Measurements from ENCODE around the gene GNB5.
"Not testable (repeated sequence)": the region's sequence is repeated elsewhere in the genome, so short reads cannot be mapped to it uniquely, and the experiment has no call there.

The GNB5 gene

DNA sequence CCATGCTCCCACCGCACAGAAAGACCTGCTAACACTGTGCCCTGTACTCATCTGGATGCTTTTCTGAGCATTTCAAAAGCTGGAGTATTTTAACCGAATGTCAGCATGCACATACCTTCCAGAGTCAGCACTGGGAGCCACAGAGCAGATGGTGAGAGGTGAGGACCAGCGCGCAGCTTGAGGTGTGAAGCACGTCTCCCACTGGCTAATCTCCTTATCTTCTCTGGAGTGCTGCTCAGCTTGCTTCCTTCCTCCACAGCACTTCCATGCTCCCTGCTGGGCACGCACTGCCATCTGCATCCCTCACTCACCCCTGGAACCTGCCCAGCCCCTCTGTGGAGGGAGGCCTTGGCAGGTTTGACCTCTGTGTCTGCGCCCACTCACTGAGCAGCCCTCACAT is at the start of gene GNB5:
TSS of gene GNB5 (minus strand) at position 186 of the 400 bp plus-strand sequence. CDS start 6,716 bp downstream, outside the sequence.
- no peak for DNase-seq (ENCODE audit: low read depth in 2 of 3, low spot score in 2 of 3)

DNA sequence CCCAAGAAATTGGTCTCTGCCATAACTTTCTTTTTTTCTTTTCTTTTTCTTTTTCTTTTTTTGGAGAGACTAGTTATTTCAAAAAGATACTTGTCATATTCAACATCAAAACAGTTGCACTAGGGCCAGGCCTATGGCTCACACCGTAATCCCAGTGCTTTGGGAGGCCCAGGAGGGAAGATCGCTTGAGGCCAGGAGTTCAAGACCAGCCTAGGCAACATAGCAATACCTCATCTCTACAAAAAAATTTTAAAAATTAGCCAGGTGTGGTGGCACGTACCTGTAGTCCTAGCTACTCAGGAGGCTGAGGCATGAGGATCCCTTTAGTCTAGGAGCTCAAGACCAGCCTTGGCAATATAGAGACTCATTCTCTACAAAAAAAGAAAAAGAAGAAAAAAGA is 49.0 kb upstream of the GNB5 start:
- no peak for DNase-seq (ENCODE audit: low read depth in 2 of 3, low spot score in 2 of 3)

DNA sequence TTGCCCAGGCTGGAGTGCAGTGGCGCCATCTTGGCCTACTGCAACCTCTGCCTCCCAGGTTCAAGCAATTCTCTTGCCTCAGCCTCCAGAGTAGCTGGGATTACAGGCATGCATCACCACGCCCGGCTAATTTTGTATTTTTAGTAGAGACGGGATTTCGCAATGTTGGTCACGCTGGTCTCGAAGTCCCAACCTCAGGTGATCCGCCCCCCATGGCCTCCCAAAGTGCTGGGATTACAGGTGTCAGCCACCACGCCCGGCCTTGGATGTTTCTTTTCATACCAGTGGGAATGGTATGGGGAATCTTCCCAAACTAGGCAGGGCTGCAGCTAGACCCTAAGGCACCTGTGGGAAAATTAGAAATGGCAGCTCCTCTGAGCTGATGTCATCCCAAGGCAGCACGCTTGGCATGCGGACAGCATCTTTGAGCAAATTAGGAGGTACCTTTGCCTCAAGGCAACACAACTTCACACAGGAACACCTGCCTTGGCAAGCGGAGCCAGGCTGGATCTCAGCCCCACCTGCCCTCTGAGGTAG is 47.9 kb upstream of the GNB5 start:
- DNase-seq (ENCODE audit: low read depth in 2 of 3, low spot score in 2 of 3), result not testable (repeated sequence)

DNA sequence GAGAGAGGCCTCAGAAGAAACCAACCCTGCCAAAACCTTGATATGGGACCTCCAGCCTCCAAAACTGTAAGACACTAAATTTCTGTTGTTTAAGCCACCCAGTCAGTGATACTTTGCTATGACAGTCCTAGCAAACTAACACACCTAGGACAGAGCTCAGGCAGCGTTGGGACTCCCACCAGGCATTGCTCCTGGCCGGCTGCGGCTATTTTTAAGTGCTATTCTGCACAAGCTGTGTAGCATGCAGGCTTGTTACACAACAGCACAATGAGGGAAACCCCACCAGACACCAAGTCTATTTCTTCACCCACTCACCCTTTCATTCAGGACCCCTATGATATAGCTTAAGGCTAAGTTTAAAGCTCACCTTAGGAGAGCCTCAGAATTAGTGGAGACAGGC is 47.0 kb upstream of the GNB5 start:
- no peak for DNase-seq (ENCODE audit: low read depth in 2 of 3, low spot score in 2 of 3)

DNA sequence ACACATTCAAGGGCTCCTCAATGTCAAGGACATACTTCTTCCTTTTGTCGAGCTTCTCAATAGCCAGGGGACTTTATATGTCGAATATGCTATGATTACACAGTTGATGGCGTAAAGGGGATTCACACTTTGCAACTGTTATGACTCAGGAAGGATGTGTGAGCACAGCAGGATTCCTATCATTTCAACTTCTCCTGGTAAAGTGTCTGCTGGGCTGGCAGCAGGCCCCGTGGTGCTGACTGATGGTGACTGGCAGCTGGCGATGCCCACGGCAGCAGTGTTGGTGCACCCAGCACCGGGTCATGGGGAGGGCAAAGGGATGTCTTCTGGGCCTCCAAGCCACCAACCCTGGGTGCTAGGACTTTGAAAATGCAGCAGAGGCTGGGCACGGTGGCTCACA is 44.8 kb upstream of the GNB5 start:
- no peak for DNase-seq (ENCODE audit: low read depth in 2 of 3, low spot score in 2 of 3)

DNA sequence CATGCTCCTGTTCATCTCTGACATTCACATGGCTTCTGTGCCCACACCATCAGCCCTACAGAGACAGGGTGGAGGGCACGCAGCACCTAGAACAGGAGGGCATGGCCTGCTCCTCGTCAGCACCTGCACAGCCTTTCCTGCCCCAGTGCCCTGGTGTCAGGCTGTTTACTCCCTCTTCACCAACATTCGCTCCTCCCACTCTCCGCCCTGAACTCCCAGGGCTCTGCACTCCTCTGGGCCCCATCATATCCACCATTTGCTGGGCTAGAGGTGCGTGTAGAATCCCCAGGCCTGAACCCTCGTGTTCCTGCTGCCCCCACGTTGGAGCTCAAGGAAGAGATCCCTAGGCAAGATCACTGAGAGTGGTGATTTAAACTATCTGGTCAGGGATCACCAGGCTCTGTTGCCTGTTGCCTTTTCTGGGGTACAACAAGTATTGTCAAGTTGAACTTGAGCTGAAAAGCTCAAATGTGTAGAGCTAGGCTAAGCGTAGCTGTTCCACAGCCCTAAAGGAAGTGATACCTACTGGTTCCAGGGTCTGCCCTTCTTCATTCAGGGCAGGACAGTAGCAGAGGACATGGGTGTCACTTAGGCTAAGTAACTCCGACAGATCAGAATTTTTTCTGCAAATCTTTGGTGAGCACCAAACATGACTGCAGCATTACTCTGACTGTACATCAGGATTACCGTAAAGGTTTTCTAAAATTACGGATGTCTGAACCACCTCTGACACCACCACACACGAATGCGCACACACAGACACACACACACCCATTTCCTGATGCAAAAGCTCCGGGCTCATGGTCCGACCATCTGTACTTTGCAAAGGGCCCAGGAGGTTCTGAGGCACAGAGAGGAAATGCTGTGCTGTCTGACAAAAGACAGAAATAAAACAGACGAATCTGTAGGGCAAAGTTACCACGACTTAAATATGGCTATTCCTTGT is 43.7 kb upstream of the GNB5 start:
- DNase-seq (ENCODE audit: low read depth in 2 of 3, low spot score in 2 of 3), result no peak

DNA sequence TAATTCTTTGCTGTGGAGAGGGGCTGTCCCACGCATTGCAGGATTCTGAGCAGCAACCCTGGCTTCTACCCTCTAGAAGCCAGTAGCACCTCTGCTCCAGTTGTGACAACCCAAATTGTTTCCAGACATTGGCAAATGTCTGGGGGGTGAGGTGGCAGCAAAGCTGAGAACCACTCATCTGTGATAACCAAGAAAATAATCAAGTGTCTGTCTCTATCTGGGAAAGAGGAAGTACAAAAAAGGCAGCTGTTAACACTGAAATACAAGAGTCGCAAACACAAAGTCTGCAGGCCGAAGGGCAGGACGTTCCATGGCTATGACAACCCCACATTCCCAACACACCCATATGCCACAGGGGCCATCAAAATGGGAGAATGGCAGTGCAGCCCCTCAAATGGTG is 42.2 kb upstream of the GNB5 start:
- no peak for DNase-seq (ENCODE audit: low read depth in 2 of 3, low spot score in 2 of 3)

DNA sequence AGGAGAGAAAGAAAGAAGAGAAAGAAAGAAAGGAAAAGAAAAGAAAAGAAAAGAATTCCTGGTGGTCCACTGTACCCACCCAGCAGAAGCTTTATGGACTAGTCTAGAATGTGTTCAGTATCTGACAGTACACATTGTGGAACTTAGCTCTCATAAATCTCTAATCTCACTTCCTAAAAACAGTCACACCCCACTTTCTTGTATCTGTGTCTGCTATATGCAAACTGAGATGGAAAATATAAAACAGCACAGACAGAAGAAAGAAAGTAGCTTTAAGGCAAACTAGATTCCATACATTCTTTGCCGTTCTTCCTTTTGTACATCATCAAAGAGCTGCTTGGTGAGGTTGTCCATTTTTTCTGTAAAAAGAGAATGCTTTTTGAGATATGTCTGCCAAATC is 41.1 kb upstream of the GNB5 start:
- no peak for DNase-seq (ENCODE audit: low read depth in 2 of 3, low spot score in 2 of 3)

DNA sequence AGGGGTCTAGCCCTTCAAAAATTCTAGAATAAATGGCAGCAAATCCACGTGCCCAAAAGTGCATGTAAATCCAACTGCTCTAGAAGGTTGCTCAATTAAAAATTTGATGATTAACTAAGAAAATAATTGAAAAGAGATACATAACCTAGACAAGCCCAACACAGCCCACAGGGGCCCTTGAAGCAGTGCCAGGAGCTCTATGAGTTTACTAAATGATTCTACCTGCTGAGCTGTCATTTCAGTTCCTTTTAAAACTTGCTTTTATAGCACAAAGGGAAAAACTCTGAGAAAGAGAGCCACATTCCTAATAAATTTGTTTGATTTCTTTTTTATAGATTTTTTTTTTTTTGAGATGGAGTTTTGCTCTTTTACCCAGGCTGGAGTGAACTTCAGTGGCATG is 38.9 kb upstream of the GNB5 start:
- no peak for DNase-seq (ENCODE audit: low read depth in 2 of 3, low spot score in 2 of 3)

DNA sequence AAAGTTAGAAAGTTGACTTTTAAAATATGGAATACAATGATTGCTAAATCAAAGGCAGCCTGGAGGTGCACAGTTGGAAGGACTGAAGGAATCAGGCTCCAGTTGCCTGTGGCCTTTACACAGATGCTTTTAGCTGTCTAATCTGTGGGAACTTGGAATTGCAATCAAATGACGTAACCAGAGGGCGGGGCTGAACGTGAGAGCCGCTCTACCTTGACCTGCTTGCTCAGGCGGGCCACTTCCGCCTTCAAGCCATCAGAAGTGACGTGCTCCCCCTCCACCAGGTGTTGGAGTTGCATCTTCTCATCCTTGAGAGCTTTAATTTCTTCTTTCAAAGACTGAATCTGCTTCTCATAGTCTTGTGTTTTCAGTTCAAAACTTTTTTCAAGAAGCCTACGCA is 37.7 kb upstream of the GNB5 start:
- no peak for DNase-seq (ENCODE audit: low read depth in 2 of 3, low spot score in 2 of 3)

DNA sequence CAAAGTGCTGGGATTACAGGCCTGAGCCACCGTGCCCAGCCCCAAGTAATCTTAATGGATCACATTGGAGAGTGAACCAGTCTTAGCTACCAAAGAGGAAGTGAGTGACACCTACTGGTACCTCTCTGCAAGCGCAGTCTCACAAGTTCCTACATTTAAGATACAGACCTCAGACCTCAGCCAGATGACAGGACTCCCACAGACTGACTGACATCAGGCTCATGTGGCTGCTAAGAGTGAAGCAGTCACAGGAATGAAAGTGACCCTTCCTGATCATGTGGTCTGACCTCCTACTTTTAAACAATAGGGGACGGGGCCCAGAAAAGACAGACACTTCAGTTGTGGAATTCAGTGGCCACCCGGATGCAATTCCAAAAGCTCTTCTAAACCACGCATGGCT is 36.3 kb upstream of the GNB5 start:
- DNase-seq (ENCODE audit: low read depth in 2 of 3, low spot score in 2 of 3), result peak in 1 of 3 experiments; percentile 24

DNA sequence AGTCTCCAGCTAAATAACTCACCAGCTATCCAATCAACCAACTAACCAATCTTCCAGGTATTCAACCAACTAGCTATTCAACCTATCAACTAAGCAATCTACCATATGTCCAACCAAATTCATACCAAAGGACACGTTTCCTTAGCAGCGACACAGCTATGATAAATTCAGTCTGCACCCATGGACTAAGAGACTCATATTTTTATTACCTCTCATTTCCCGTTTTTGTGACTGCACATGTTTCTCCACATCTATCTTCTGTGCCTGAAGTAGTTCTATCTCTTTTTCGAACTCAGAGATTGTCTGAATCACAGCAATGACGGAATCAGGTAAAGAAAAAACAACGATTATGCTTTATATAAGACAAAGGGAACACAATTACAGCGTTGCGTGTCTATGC is 34.0 kb upstream of the GNB5 start:
- no peak for DNase-seq (ENCODE audit: low read depth in 2 of 3, low spot score in 2 of 3)

DNA sequence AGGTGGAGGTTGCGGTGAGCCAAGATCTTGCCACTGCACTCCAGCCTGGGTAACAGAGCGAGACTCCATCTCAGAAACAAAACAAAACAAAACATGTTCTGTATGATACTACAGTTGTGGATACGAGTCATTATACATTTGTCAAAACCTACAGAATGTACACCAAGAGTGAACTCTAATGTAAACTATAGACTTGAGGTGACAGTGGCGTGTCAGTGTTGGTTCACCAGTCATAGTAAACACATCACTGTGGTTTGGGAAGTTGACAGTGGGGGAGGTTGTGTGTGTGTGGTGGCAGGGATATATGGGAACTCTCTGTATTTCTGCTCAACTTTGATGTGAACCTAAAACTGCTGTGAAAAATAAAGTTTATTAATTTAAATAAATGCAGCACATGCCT is 33.0 kb upstream of the GNB5 start:
- DNase-seq (ENCODE audit: low read depth in 2 of 3, low spot score in 2 of 3), result no peak

DNA sequence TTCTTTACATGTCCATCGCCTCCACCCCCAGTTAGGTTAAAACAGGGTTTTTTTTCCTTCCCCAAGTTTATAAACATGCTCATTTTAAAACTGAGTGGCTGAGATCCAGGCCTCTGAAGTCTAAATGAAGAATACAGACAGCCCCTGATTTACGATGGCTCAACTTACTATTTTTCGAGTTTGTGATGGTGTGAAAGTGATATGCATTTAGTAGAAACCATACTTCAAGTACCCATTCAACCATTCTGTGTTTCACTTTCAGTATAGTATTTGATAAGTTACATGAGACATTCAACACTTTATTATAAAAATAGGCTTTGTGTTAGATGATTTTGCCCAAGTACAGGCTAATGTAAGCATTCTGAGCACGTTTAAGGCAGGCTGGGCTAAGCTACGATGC is 30.5 kb upstream of the GNB5 start:
- DNase-seq (ENCODE audit: low read depth in 2 of 3, low spot score in 2 of 3), result no peak

DNA sequence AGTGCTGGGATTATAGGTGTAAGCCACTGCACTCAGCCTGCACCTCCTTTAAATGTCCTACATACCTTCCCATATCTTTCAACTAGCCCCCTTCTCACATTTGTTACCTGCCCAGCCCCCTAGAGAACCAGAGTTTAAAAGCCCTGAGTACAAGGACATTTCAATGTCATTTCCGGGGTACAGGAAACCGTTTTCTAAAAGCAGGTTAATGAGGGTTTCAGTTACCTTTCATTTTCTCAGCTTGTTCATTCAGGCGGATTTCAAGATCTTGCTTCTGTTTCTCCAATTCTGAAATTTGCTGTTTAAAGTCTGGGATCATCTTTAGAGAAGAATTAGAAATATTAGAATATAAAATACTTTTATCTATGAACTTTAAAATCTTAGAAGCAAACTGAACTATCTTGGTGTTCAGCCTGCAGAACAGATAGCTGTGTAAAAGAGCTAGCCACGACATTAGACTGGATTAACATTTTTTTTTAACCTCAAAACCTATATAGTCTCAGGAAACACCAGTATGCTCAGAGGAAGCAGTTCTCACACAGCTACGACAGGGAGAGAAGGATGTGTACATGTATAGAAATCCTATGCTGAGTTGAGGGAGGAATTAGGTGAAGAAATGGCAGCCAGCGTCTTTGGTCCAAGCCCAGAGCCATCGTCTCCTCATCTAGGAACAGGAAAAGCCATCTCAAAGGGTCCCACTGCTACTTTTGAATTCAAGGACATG is 29.9 kb upstream of the GNB5 start:
- no peak for DNase-seq (ENCODE audit: low read depth in 2 of 3, low spot score in 2 of 3)

DNA sequence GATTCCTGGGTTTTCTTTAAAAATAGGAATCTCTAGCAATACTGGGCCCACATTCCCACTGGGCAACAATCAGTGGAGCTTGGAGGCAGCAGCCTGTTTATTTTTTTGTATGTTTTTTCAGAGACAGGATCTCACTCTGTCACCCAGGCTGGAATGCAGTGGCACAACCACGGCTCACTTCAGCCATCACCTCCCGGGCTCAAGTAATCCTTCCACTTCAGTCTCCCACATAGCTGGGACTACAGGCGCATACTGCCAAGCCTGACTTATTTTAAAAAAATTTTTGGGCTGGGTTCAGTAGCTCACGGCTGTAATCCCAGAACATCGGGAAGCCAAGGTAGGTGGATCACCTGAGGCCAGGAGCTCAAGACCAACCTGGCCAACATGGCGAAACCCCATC is 29.1 kb upstream of the GNB5 start:
- DNase-seq (ENCODE audit: low read depth in 2 of 3, low spot score in 2 of 3), result no peak

DNA sequence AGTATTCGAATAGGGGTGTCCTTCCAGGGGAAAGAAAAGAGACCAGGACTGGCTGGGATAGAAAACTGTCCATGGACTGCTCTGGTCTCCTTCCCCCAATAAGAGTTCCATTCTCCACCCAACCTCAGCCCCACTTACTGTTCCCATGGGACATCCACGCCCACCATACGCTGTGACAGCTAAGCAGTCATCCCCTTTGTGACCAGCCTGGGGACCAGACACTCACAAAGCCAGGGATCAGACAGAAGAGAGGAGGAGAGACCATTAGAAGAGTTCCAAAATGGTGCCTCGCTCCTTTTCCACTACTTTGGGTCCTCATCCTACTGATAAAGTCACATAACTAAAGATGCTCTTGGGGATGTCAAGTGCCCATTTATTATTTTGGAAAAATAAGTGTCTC is 27.6 kb upstream of the GNB5 start:
- no peak for DNase-seq (ENCODE audit: low read depth in 2 of 3, low spot score in 2 of 3)

DNA sequence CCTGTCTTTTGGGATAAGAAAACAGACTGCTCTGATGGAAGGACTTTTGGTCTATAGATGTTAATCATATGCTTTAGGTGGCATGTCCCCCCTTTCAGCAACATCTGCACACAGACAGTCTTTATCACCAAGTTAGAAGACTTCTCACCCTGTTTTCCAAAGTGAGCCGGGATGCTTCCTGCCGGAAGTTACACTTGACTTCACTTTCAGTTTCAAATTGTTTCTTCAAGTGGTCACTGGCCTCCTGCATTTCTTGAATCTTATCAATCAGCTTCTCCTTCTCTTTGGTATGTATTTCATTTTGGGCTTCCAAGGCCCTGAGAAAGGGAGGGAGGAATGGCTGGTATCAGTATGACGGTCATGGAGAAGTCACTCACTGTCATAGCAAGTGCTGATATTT is 27.2 kb upstream of the GNB5 start:
- no peak for DNase-seq (ENCODE audit: low read depth in 2 of 3, low spot score in 2 of 3)

DNA sequence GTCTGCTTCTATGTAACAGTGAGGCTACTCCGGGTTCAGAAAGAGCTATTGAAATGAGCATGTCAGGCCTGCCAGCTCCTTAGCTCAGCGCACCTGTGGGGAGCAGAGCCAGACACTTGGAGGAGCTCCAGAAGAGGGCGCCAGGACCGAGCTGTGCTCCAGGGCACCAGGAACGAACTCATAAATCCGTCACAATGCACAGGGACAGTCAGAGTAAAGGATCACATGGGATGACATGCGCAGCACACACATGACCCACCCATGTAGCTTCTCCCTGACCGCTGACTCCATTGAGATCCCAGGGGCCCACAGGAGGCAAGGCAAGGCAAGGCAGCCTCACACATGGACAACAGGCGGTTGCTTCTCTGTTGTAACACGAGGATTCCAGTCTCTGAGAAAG is 26.0 kb upstream of the GNB5 start:
- no peak for DNase-seq (ENCODE audit: low read depth in 2 of 3, low spot score in 2 of 3)

DNA sequence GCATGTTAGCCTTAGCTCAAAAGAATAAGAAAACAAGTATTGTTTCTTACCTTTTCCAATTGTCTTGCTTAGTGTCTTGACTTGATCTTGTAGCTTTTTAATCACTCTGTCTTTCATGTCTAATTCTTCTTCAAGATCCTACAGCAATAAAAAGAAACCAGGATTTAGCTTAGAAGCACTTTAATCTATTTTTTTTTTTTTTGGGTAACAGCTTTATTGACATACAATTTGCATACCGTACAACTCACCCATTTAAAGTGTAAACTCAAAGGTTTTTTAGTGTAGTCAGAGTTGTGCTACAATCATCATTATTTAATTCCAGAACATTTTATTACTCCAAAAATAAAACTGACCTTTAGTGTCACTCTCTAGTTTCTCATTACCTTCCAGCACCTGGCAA is 23.4 kb upstream of the GNB5 start:
- no peak for DNase-seq (ENCODE audit: low read depth in 2 of 3, low spot score in 2 of 3)

DNA sequence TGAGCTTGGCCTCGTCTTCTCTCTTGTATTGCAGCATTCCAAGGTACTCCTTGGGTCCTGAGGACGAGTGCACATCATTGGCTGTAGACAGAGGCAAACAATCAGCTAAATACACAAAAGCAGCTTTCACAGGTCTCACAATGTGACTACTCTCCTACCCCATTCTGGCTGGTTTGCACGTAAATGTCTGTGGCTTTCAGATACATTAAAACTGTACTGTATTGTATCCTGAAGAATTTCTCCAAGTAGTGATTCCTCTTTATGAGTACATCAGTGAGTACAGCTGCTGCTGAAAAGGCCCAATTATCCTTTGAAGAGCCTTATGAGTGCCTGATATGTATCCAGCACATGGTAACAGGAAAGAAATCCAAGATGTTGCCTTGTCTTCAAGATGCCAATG is 22.0 kb upstream of the GNB5 start:
- no peak for DNase-seq (ENCODE audit: low read depth in 2 of 3, low spot score in 2 of 3)

DNA sequence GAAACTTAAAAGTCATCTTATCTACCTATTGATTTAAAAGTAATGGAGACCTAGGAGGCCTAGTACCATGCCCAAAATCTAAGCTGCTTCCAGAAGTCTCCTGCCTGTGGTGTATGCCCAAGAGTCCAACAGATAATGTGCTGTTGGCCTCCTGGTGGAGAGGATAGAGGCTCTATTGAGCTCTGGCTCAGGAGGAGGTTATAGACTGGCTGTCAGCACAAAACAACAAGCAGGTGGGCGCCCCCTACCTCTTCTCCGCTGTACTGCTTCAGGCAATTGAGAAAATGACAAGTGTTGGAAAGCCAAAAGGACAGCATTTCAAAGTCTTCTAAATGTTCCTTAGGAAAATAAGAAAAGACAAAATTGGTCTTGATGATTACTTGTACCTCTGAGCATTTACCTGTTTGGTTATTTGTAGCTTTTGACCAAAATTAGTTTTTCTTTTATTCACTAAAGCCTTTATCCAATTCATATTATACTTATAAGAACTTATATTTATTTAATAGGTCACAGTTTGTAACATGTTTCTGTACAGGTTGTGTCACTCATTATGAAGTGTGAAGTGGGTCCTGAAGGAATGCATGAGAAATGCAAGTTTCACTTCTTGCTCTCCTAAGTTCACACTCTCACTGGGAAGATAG is 17.2 kb upstream of the GNB5 start:
- peak; percentile 16 to 56 (median 48) for DNase-seq (ENCODE audit: low read depth in 2 of 3, low spot score in 2 of 3)
